Measurements from ENCODE around the gene TMEM132D.

TMEM132D gene

DNA sequence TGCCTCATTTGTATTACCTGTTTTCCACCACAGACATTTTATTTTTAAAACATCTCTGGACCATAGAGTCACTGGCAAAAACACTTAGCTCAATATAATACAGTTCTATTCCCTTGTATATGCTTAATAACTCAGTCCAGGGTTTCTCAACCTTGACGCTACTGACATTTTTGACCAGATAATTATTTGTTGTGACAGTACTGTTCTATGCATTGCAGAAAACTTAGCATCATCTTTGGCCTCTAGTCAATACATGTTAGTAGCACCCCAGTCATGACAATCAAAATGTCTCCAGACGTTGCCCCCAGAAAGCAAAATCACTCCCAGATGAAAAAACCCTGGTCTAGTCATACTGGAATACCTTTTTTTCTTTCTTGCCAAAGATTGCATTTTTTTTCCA is 174.7 kb downstream of the TMEM132D start:
- no peak for DNase-seq (ENCODE audit: low read depth in 4 of 4, low spot score in 1 of 4)

DNA sequence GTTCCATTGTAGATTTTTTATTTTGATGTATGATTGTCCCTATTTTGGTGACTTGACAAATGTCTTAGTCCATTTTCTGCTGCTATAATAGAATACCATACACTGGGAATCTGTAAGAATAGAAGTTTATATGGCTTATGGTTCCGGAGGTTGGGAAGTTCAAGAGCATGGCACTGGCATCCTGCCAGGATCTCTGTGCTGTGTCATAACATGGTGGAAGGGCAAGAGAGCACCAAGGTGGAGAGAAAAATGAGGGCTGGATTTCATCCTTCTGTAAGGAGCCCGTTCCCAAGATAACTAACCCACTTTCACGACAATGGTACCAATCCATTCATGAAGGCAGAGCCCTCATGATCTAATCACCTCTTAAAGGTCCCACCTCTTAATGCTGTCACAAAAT is 176.7 kb downstream of the TMEM132D start:
- no peak for DNase-seq (ENCODE audit: low read depth in 4 of 4, low spot score in 1 of 4)

DNA sequence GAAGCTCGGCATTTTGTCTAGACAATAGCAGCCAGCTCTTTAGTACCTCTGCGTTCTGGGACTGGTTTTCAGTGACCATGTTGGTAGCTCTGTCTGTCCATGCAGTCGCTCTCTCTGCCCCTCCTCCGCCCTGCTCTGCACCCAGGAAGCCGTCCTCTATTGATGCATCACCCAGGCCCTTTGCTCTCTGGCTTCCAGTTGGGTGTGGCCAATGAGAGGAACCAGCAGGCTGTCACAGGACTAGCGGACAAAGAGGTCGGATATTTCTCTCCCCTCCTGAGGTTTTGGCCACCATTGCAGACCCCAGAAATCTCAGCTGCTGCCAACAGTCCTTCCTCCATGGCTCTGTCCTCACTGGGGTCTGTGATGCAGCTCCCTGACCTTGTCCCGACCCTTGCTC is 180.6 kb downstream of the TMEM132D start:
- no peak for DNase-seq (ENCODE audit: low read depth in 4 of 4, low spot score in 1 of 4)

DNA sequence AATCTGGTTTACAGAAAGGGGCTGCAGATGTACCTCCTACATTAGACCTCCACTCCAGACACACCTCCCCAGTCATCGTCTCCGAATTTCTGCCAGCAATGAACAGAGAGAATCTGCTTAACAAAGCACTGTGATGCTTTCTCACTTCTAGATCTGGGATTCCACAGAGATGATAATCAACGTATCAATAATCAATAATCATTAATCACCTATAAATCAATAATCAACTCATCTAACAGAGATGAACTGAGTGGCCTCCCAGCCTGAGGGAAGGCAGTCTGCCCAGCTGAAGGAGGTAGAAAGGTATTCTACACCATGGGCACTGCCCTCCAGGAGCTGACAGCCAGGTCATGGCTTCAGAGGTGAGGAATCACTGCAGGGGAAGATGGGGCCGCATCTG is 183.2 kb downstream of the TMEM132D start:
- no peak for DNase-seq (ENCODE audit: low read depth in 4 of 4, low spot score in 1 of 4)

DNA sequence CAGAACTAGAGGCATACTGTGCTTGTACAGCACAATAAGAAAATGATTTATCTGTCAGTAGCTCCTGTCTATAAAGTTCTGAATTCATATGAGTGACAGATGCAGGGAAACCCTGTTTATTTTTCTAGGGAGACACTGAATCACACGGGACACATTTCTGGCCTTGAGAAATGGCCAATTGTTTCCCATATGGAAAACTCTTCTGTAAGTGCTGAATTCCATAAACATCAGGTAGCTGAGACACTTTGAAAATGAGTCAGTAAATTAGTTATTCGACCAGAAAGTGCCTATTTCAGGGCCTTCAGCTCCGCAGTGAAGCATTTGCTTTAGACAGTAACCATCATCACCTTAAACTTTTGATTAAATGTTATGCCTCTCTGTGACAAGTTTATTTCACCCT is 184.4 kb downstream of the TMEM132D start:
- no peak for DNase-seq (ENCODE audit: low read depth in 4 of 4, low spot score in 1 of 4)

DNA sequence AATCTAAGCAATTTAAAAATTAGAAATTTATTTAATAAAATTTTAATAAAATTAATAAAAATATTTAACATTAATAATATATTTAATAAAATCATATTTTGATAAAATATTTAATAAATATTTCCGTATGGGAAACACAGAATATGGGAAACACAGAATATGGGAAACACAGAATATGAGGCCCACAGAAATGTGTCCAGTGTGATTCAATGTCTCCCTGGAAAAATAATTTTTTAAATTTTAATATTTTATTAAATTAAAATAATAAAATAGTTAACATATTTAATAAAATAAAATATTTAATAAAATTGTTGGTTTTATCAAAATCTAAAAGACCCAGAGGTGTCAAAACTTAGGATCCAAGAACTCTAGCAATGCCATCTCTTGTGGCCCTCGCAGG is 186.4 kb downstream of the TMEM132D start:
- no peak for DNase-seq (ENCODE audit: low read depth in 4 of 4, low spot score in 1 of 4)

DNA sequence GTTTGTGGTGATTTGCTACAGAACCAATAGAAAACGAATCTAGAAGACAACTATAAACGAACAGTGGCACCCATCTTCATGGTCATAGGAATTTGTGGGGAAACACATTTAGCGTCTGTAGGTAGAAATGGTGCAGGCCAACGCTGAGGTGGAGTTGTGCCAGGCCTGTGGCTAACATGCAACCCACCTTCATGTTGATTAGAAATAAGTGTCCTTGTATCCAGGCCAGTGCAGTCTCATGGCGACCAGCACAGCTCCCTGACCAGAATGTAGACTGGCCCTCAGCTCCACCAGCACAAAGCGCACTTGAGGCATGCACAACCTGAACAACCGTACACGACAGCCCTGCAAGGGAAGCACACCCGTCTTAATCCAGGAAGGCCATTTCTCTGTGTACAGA is 187.0 kb downstream of the TMEM132D start:
- no peak for DNase-seq (ENCODE audit: low read depth in 4 of 4, low spot score in 1 of 4)

DNA sequence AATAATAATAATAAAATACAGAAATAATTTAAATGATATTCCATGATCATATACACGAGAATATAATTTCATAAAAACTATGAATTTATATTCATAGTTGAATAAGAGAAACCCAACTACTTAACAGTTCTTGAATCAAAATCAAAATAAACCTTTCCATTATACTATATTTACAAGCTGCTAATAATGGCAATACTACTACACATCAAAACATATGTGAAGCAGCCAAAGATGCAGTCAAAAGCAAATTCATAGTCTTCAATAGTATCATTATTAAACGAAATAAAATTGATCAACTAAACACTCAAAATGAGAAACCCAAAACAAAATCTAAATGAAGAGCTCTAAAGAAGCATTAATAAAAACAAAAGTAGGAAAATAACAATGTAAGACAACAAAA is 197.1 kb downstream of the TMEM132D start:
- no peak for DNase-seq (ENCODE audit: low read depth in 4 of 4, low spot score in 1 of 4)

DNA sequence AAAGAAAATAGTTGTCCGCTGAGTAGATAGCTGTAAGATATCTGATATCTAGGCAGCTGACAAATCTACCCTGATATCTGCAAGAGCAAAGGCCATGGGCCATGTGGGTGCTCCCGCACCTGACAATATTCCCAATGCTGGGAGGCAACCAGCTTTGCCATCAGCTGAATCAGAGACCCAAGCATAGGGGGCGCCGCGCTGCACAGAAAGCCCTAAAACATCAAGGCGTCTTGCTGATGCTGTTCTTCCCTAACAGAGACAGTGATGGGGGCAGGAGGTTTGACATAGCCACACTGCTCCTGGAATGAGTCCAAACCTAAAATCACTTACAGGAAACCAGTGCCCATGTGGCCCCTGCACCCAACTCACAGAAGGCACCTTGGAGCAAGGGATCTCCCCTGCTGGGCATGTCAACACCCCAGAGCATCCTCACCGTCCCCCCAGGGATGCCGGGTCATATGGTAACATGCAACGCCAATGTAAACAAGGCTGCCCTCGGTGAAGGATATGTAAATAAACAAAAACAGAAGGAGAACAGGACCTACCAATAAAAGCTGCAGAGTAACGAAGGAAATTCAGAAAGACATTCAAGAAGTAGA is 199.5 kb downstream of the TMEM132D start:
- DNase-seq (ENCODE audit: low read depth in 4 of 4, low spot score in 1 of 4) = no peak

DNA sequence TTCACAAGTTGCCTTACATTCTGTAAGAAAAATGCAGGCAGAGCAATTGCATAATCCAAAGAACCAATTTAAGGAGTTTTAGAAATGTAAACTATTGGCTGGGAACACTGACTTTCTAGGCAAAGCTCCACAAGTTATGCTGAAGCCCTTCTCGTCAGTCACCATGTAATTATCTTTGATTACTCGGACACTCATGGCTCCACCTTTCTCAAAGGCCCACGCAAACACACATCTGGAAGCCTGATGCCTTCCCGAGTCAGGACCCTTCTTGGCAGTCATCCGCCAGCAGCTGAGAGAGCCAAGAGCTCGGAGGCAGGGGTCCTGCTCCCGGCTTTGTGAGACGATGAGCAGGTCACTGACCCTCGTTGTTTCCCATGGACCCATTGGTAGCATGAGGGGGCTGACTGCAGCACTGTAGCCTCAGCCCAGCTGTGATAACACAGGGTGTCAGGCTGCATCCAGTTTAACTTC is 202.2 kb downstream of the TMEM132D start:
- DNase-seq (ENCODE audit: low read depth in 4 of 4, low spot score in 1 of 4) = no peak

DNA sequence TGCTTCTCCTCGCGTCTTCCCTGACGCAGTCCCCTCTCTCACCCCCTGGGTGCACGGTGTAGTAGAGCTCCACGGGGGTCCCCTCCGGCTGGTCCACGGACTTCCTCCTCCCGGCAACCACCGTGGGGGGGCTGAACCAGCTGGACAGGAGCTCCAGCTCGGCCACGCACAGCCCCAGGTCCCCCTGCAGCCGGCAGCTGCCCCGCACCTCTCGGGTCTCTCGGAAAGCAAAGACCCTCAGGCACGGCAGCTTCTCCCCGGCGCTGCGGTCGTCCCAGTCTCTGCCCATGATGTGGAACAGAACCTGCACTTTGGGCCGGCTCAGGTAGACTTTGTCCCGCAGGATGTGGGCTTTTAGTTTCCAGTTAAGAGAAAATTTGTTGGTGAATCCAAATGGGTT is 203.8 kb downstream of the TMEM132D start:
- DNase-seq (ENCODE audit: low read depth in 4 of 4, low spot score in 1 of 4) = no peak

DNA sequence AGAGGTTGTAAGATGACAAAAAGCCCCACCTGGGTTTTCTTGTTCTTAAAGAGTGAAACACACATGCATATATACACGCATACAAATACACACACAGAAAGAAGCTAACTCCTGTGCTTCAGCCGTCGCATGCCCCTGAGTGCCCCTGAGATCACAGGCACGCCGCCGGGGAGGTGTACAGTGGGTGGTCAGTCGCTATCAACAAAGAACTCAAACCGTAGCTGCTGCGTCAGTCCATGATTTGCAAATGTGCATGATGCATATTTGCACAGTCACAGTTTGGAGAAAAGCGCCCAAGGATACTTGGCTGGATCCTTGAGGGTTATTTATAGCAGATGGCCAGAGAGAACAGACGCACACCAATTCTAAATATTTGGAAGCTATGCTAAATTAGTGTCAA is 206.9 kb downstream of the TMEM132D start:
- DNase-seq (ENCODE audit: low read depth in 4 of 4, low spot score in 1 of 4) = no peak

DNA sequence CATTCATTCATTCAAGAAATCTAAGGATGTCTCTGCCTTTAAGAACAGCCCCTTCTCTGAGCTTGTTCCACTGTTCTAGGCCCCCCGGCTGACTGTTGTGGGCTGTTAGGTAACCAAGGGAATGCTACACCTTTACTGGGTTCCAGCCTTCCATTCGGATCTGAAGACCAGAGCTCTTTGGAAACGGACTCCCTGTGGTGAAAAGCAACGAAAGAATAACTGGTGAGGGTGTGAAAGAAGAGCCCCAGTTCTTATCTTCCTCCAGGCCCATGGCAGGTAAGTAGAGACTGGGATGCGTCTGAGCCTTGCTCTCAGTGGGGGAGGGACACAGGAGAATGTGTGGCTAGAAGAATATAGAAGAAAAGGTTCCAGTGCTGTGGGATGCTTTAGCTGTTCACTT is 207.4 kb downstream of the TMEM132D start:
- no peak for DNase-seq (ENCODE audit: low read depth in 4 of 4, low spot score in 1 of 4)

DNA sequence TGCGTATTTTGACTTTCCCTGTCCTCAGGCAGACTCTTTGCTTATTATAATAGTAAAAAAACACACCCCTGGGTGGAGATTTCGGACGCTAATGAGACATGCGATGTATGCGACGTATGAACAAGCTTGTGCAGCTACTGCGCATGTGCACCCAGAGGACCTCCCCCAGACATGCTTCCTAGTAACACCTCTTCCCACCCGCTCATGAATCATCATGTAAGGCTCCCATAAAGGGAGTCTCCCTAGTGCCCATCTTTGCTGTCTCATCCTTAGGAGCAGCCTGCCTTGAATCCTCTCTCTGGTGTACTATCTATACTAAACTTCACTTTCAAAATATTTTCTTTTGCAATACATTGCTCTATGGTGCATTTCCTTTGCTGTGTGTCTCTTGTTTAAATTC is 210.1 kb downstream of the TMEM132D start:
- DNase-seq (ENCODE audit: low read depth in 4 of 4, low spot score in 1 of 4) = no peak

DNA sequence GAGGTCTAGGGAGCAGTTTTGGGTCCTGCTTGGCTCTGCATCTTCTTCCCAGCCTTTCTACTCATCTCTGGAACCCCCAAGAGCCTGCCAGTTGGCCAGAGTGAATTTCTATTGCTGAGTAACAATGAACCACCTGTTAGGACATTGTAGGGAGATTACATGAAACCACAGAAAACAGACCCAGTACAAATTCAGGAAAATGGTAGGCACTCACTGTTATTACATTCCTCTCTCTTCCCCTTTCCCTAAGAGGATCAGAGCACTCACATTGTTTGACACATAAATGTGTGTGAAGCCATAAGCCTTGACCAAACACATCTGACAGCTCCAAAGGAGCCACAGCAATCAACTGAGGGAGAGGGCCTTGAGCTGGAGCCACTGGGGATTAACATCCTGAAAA is 216.1 kb downstream of the TMEM132D start:
- no peak for DNase-seq (ENCODE audit: low read depth in 4 of 4, low spot score in 1 of 4)

DNA sequence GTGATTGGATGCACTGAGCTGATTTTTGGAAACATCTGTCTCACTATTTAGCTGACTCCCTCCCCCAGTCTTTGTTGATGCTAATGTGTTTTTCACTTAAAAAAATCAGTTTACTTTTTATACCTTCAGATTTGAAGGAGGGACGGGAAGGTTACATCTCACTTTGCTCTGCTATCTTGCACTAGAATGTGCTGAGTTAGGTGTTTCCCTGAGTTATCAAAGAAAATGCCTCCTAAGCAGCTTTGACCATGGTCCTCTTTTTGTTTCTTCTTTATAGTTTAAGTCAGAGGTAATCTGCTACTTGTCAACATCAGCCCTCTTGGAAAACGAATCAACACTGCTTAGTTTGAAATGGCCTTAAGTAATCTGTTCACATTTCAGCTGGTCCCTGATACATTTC is 222.0 kb downstream of the TMEM132D start:
- DNase-seq (ENCODE audit: low read depth in 4 of 4, low spot score in 1 of 4) = no peak

DNA sequence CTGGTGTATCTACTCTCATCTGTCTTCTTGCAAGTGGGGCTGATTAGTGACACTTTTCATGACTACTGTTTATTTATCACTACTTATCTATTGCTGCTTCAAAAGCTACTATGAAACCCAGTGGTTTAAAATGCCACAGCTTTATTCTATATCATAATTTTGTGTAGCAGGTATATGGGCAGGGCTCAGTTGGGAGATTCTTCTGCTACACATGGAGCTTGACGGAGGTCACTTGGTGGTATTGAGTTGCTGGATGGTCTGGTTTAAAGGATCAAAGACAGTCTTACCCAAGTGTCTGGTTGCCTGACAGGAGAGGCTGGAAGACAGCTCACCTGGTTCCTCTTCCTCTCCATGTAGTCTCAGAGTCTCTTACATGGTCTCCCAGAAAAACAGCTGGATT is 222.7 kb downstream of the TMEM132D start:
- DNase-seq (ENCODE audit: low read depth in 4 of 4, low spot score in 1 of 4) = no peak

DNA sequence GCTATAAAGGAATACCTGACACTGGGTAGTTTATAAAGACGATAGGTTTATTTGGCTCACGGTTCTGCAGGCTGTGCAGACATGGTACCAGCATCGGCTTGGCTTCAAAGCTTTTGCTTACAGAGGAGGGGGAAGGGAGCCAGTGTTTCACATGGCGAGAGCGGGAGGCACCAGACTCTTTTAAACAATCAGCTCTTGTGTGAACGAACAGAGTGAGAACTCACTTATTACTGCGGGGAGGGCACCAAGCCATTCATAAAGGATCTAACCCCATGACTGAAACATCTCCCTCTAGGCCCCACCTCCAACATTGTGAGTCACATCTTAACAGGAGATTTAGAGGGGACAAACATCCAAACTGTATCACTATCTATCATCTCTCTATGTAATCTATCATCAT is 227.4 kb downstream of the TMEM132D start:
- no peak for DNase-seq (ENCODE audit: low read depth in 4 of 4, low spot score in 1 of 4)

DNA sequence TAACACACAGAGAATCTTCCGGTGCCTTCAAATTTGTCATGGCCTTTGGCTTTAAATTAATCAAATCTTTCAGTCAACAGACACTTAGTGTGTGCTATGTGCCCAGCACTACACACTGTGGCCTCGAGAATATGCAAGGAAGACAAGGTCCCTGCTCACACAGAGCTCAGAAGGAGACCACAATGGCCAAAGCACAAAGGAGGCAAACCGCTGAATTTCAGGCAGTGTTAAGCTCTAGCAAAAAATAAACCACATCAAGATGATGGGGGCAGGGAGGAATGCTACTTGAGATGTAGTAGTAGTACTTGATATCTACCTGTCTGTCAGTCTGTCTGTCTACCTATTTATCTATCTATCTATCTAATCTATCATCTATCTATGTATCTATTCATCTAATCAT is 227.9 kb downstream of the TMEM132D start:
- no peak for DNase-seq (ENCODE audit: low read depth in 4 of 4, low spot score in 1 of 4)

DNA sequence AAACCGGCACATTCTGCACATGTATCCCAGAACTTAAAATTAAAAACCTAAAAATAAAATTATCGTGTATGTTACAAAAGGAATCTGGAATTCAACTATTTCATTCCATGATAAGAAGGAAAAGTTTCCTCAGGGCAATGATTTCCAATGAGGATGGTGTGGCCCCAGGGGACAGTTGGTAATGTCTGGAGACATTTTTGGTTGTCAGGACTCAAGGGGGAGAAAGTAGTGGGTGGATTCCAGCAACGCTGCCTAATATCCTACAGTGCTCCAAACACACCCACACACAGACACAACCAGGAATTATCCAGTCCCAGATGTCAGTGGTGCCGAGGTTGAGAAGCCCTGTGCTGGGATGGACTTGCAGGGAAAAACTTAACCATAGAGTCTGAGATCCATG is 228.3 kb downstream of the TMEM132D start:
- DNase-seq (ENCODE audit: low read depth in 4 of 4, low spot score in 1 of 4) = no peak

DNA sequence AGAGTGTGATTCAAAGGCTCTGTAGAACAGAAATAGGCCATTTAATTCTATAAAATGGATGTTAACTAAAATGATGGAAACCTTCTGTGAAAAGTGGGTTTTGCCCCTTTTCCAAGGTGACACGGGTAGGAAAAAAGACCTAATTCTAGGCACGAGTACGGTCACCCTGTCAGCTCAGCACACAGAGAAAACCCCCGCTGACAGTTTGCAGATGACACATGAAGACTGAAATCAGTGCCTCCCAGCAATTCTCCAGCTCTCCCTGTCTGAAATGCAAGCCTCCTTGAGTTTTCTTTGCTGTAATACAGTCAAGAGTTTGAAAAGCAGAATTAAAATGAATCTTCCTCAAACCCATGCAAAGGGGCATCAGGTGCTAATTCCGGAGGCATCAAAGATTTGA is 230.0 kb downstream of the TMEM132D start:
- DNase-seq (ENCODE audit: low read depth in 4 of 4, low spot score in 1 of 4) = no peak

DNA sequence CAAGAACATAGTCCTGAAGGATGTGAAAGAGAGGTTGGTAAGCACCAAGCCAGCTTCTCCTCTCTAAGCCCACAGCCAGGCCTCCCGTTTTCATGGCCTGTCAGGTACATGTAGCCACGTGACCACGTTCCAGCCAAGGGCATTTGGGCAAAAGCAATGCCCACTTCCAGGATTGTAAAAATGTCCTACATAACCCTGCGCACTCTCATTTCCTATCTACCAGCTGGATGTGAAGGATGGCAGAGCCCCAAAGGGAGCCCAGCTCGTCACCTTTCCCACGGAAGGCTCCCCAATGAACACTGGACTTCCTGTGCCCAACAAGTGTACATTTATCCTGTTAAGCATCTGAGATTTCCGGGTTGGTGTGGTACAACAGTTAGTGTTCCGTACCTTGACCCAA is 231.7 kb downstream of the TMEM132D start:
- no peak for DNase-seq (ENCODE audit: low read depth in 4 of 4, low spot score in 1 of 4)

DNA sequence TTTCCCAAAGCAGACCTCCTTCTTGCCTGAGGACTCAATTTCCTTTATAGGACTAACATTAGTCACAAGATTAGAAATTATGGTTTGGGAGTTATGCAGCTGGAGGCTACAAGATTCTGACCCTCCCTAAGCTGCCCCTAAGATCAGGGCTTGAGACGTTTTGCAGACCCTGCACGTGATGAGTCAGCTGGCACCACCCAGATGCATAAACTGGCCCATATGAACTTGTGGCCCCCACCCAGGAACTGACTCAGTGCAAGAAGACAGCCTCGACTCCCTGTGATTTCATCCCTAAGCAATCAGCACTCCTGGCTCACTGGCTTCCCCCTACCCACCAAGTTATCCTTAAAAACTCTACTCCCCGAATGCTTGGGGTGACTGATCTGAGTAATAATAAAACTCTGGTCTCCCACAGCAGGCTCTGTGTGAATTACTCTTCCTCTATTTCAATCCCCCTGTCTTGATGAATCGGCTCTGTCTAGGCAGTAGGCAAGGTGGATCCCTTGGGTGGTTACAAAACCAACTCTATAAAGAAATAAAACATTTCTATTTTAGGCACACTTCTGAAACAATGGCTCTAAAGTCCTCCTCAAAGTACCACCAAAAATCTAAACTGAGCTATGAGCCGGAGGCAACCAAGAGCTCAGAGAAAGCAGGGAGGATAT is 233.4 kb downstream of the TMEM132D start:
- no peak for DNase-seq (ENCODE audit: low read depth in 4 of 4, low spot score in 1 of 4)
